ENCODE results near the gene CBFA2T3.

CBFA2T3 gene

GRCh38 chr16:88839026-88839529, 137.9 kb downstream of the CBFA2T3 start:
- H3K27ac ChIP-seq, result no peak overlapping the region
- no peak for TF ChIP-seq ZFX (IDR thresholded peaks at IDR 0.05; ENCODE audit: borderline replicate concordance)
- TF ChIP-seq, protein P1, sequence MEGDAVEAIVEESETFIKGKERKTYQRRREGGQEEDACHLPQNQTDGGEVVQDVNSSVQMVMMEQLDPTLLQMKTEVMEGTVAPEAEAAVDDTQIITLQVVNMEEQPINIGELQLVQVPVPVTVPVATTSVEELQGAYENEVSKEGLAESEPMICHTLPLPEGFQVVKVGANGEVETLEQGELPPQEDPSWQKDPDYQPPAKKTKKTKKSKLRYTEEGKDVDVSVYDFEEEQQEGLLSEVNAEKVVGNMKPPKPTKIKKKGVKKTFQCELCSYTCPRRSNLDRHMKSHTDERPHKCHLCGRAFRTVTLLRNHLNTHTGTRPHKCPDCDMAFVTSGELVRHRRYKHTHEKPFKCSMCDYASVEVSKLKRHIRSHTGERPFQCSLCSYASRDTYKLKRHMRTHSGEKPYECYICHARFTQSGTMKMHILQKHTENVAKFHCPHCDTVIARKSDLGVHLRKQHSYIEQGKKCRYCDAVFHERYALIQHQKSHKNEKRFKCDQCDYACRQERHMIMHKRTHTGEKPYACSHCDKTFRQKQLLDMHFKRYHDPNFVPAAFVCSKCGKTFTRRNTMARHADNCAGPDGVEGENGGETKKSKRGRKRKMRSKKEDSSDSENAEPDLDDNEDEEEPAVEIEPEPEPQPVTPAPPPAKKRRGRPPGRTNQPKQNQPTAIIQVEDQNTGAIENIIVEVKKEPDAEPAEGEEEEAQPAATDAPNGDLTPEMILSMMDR (IDR thresholded peaks at IDR 0.05), result peak; percentile 75

DNA sequence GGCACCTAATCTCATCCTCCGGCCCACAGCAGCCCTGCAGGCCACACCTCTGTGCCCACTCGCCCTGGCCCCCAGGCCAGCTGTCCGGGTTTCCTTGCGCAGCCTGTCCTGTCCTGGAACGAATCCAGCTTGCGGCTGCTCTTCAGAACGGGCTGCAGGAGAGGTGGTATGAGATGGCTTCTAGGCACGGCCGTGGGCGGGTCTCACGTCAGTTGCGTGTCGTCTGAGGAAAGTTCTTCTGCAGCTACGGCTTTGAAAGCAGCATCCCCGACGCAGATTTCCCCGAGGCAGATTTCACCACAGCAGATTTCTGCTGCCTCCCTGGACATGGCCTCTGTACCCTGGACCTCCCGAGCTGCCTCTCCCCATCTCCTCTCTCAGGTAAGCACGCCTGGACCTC, 138.4 kb downstream of the CBFA2T3 start:
- no peak overlapping the region for H3K27ac ChIP-seq
- TF ChIP-seq ZFX (IDR thresholded peaks at IDR 0.05; ENCODE audit: borderline replicate concordance), result no peak
- TF ChIP-seq, protein P1 (IDR thresholded peaks at IDR 0.05), result no peak

GRCh38 chr16:88837806-88838205, 139.2 kb downstream of the CBFA2T3 start:
- no peak overlapping the region for H3K27ac ChIP-seq
- TF ChIP-seq, protein P1 (IDR thresholded peaks at IDR 0.05), result no peak
- no peak for TF ChIP-seq ZFX (IDR thresholded peaks at IDR 0.05; ENCODE audit: borderline replicate concordance)

DNA sequence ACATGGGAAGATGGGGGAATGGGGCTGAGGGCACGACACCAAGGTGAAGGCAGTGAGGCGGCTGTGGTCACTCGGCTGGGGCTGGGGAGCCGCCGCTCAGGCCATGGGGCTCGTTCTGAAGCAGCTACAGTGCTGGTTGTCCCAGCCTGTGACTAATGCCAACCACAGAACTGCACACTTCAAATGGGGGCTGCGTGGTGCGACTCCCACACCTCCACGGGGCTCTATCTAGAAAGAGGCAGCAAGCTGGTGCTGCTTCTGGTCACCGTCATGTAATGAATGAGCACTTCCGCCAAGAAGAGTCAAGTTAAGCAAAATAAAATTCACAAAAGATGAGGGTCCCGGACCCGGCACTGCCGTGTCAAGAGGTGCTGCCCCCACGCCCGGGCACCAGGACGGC, 140.2 kb downstream of the CBFA2T3 start:
- TF ChIP-seq, protein P1 (IDR thresholded peaks at IDR 0.05), result no peak
- TF ChIP-seq ZFX (IDR thresholded peaks at IDR 0.05; ENCODE audit: borderline replicate concordance), result no peak
- H3K27ac ChIP-seq, result no peak overlapping the region

DNA sequence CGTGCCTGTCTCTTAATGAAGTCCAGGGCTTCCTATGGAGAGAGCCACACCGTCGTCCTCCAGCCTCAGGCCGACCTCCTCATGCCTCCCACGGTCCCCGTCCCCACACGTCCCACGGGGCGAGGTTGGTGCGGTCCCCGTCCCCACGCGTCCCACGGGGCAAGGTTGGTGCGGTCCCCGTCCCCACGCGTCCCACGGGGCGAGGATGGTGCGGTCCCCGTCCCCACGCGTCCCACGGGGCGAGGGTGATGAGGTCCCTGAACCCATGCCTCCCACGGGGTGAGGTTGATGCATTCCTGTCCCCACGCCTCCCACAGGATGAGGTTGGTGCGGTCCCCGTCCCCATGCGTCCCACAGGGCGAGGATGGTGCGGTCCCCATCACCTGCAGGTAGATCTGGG, 141.2 kb downstream of the CBFA2T3 start:
- TF ChIP-seq, protein P1 (IDR thresholded peaks at IDR 0.05), result no peak
- no peak for TF ChIP-seq ZFX (IDR thresholded peaks at IDR 0.05; ENCODE audit: borderline replicate concordance)
- no peak overlapping the region for H3K27ac ChIP-seq

DNA sequence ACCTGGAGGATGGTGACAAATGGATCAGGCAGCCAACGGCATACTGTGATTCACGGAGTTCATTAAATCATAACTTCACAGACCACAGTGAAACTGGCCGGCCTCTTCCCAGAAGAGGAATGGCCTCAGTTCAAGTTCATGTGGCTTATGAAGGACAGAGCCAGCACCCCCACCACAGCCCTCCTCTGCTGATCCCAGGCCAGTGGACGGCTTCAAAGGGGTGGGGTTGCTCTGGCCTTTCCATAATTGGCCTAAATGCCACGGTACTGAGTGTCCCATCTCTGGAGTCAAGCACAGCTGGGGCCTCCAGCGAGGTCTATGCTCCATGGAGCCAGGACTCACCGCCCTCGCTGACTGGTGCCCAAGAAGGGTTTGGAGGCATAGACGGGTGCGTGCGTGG, 141.6 kb downstream of the CBFA2T3 start:
- no peak overlapping the region for H3K27ac ChIP-seq
- TF ChIP-seq ZFX (IDR thresholded peaks at IDR 0.05; ENCODE audit: borderline replicate concordance), result no peak
- TF ChIP-seq, protein P1 (IDR thresholded peaks at IDR 0.05), result no peak

- no peak overlapping the region for H3K27ac ChIP-seq
- TF ChIP-seq, protein P1 (IDR thresholded peaks at IDR 0.05), result no peak
- TF ChIP-seq ZFX (IDR thresholded peaks at IDR 0.05; ENCODE audit: borderline replicate concordance), result no peak
Observed at GRCh38 chr16:88834670-88835069, 142.3 kb downstream of the CBFA2T3 start.

All from 22Rv1 (cell line).